Measurements from ENCODE around the gene MMP8. TPM values are rescaled to one million over a fixed set of nuclear protein-coding genes. Genes with fewer than 3 reads are reported as not detected.
"Not testable (repeated sequence)": the region's sequence is repeated elsewhere in the genome, so short reads cannot be mapped to it uniquely, and the experiment has no call there.

The MMP8 gene
- total RNA-seq, 1 donor = not detected

- no peak for TF ChIP-seq CTCF (IDR thresholded peaks at IDR 0.05; ENCODE audit: insufficient read depth, low read length)
- DNase-seq (ENCODE audit: low read depth) = peak; percentile 15
- no peak overlapping the region for H3K4me3 ChIP-seq (ENCODE audit: low read depth, low read length)
Measured at GRCh38 chr11:102761646-102762238, 37.0 kb upstream of the MMP8 start.

GRCh38 chr11:102760344-102761035 lies 35.7 kb upstream of the MMP8 start:
- DNase-seq (ENCODE audit: low read depth) = peak; percentile 99
- no peak for TF ChIP-seq CTCF (IDR thresholded peaks at IDR 0.05; ENCODE audit: insufficient read depth, low read length)
- H3K4me3 ChIP-seq (ENCODE audit: low read depth, low read length) = no peak overlapping the region

GRCh38 chr11:102757823-102758549 lies 33.2 kb upstream of the MMP8 start:
- peak; percentile 85 for DNase-seq (ENCODE audit: low read depth)
- TF ChIP-seq CTCF (IDR thresholded peaks at IDR 0.05; ENCODE audit: insufficient read depth, low read length) = no peak
- H3K4me3 ChIP-seq (ENCODE audit: low read depth, low read length) = no peak overlapping the region

GRCh38 chr11:102753267-102753666 lies 28.5 kb upstream of the MMP8 start:
- no peak overlapping the region for H3K4me3 ChIP-seq (ENCODE audit: low read depth, low read length)
- no peak for TF ChIP-seq CTCF (IDR thresholded peaks at IDR 0.05; ENCODE audit: insufficient read depth, low read length)
- DNase-seq (ENCODE audit: low read depth) = no peak

GRCh38 chr11:102751673-102752072 lies 26.9 kb upstream of the MMP8 start:
- no peak overlapping the region for H3K4me3 ChIP-seq (ENCODE audit: low read depth, low read length)
- no peak for TF ChIP-seq CTCF (IDR thresholded peaks at IDR 0.05; ENCODE audit: insufficient read depth, low read length)
- no peak for DNase-seq (ENCODE audit: low read depth)

GRCh38 chr11:102749101-102749722 lies 24.5 kb upstream of the MMP8 start:
- DNase-seq (ENCODE audit: low read depth) = no peak
- TF ChIP-seq CTCF (IDR thresholded peaks at IDR 0.05; ENCODE audit: insufficient read depth, low read length) = no peak

GRCh38 chr11:102746746-102747578 lies 22.2 kb upstream of the MMP8 start:
- not testable (repeated sequence) for DNase-seq (ENCODE audit: low read depth); H3K4me3 ChIP-seq (ENCODE audit: low read depth, low read length)

More at GRCh38 chr11:102749101-102749722, 24.5 kb upstream of the MMP8 start:
- H3K4me3 ChIP-seq (ENCODE audit: low read depth, low read length) = no peak overlapping the region
